A549 (cell line): Measurements from ENCODE around the gene ESYT3. TPM values are rescaled to one million over a fixed set of nuclear protein-coding genes. Genes with fewer than 3 reads are reported as not detected.
A peak's percentile ranks its signal among the peaks of the same experiment; 100 is the strongest.

ENCODE experiments used
- ATAC-seq, 2 experiments: fragments of 200-7000 bp in 1 of 2; fragments of >200 bp in 1 of 2; cut with Nextera tagmentation in 1 of 2; cut with Tn5 transposase in 1 of 2; 3 replicates each; pipeline versions ENCODE4 v1.8.0 to v1.9.1; 2018 to 2020; ENCODE audit warnings: mild to moderate bottlenecking in 1 of 2, moderate library complexity in 1 of 2
- CTCF ChIA-PET: fragments of 300-600 bp; sonication (Branson Sonifier 250); formaldehyde crosslinking; extraction: SDS; loops from one replicate; lab custom pipeline; 2021; ENCODE audit warnings: antibody characterized with exemption, inconsistent platforms; lab: Yijun Ruan, JAX
- POLR2A ChIA-PET: fragments of 350-600 bp; formaldehyde crosslinking; extraction: SDS; loops from one replicate; lab custom pipeline; 2021; ENCODE audit warnings: antibody characterized with exemption, inconsistent platforms; lab: Yijun Ruan, JAX
- DNase-seq, 2 experiments: peaks; one replicate each; pipeline versions ENCODE4 v3.0.0 to v3.0.0-alpha.2; 2011 to 2016; ENCODE audit warnings: low read depth in 1 of 2, low spot score in 1 of 2
- FAIRE-seq: peaks from 2 replicates; lab custom pipeline; 2011; peaks lifted over from hg19 to GRCh38; lab: Jason Lieb, UNC
- H3K27ac ChIP-seq, 2 experiments: fragments of >200 bp; sonication (Bioruptor Twin); formaldehyde crosslinking; 3 replicates each; pipeline ENCODE4 v1.5.1; 2016 to 2017
- H3K4me1 ChIP-seq: fragments of >200 bp; sonication (Bioruptor Twin); formaldehyde crosslinking; 3 replicates; pipeline ENCODE4 v1.6.1; 2016
- H3K4me2 ChIP-seq: fragments of >200 bp; sonication (Bioruptor Twin); formaldehyde crosslinking; 3 replicates; pipeline ENCODE4 v1.6.1; 2016
- H3K4me3 ChIP-seq: fragments of >200 bp; sonication (Bioruptor Twin); formaldehyde crosslinking; 3 replicates; pipeline ENCODE4 v1.5.1; 2016
- H3K9me3 ChIP-seq: fragments of >200 bp; sonication (Bioruptor Twin); formaldehyde crosslinking; 3 replicates; pipeline ENCODE4 v1.6.1; 2016
- BHLHE40 ChIP-seq: IDR thresholded peaks from 2 replicates; pipeline ENCODE4 v1.6.1; 2012; ENCODE audit warnings: low read depth, low read length, inconsistent platforms
- CBX2 ChIP-seq: fragments of 200-600 bp; sonication (generic); IDR thresholded peaks from 2 replicates; pipeline ENCODE4 v1.6.1; 2016; ENCODE audit warnings: low read depth, mild to moderate bottlenecking, borderline replicate concordance
- CBX8 ChIP-seq: fragments of 200-600 bp; sonication (generic); IDR thresholded peaks from 2 replicates; pipeline ENCODE4 v1.6.1; 2016
- CEBPB ChIP-seq, 2 experiments: fragments of >200 bp in 1 of 2; sonication (Bioruptor Twin) in 1 of 2; formaldehyde crosslinking in 1 of 2; IDR thresholded peaks; 2 replicates each; pipeline ENCODE4 v1.6.1; 2012 to 2016
- CHD2 ChIP-seq: fragments of 150-350 bp; IDR thresholded peaks from 2 replicates; pipeline ENCODE4 v1.6.1; 2014; ENCODE audit warnings: low read length; ENCODE audit not compliant: partially characterized antibody
- CHD4 ChIP-seq: fragments of 200-600 bp; sonication (generic); IDR thresholded peaks from 2 replicates; pipeline ENCODE4 v1.6.1; 2016; ENCODE audit warnings: antibody characterized with exemption, mild to moderate bottlenecking, borderline replicate concordance
- FOSB ChIP-seq: fragments of 250-450 bp; sonication (Bioruptor Pico); IDR thresholded peaks from 2 replicates; pipeline ENCODE4 v1.5.0; 2020; ENCODE audit warnings: mild to moderate bottlenecking, moderate library complexity
- GATA3 ChIP-seq: IDR thresholded peaks from 2 replicates; pipeline ENCODE4 v1.6.1; 2012; ENCODE audit warnings: borderline replicate concordance
- HDAC2 ChIP-seq: fragments of 200-600 bp; sonication (generic); IDR thresholded peaks from 2 replicates; pipeline ENCODE4 v1.6.1; 2016
- HEYL ChIP-seq: fragments of 250-450 bp; sonication (Bioruptor Pico); IDR thresholded peaks from 2 replicates; pipeline ENCODE4 v1.8.0; 2021; ENCODE audit warnings: mild to moderate bottlenecking, moderate library complexity
- HMGXB4 ChIP-seq: fragments of 250-450 bp; sonication (Bioruptor Pico); IDR thresholded peaks from 2 replicates; pipeline ENCODE4 v1.5.0; 2021; ENCODE audit warnings: mild to moderate bottlenecking, moderate library complexity, borderline replicate concordance
- JUNB ChIP-seq: fragments of >200 bp; sonication (Bioruptor Twin); formaldehyde crosslinking; IDR thresholded peaks from 2 replicates; pipeline ENCODE4 v1.6.1; 2016
- MAX ChIP-seq: IDR thresholded peaks from 2 replicates; pipeline ENCODE4 v1.6.1; 2012
- MAZ ChIP-seq: fragments of 150-350 bp; IDR thresholded peaks from 2 replicates; pipeline ENCODE4 v1.6.1; 2014; ENCODE audit warnings: antibody characterized with exemption, low read depth, low read length, borderline replicate concordance
- NFE2L2 ChIP-seq: fragments of 150-350 bp; conservative IDR thresholded peaks from 2 replicates; pipeline ENCODE4 v1.6.1; 2014; ENCODE audit warnings: low read length
- RAD21 ChIP-seq, 2 experiments: fragments of >200 bp in 1 of 2; sonication (Bioruptor Twin) in 1 of 2; formaldehyde crosslinking in 1 of 2; IDR thresholded peaks in 1 of 2; conservative IDR thresholded peaks in 1 of 2; 2 replicates in 1 of 2; 3 replicates in 1 of 2; pipeline ENCODE4 v1.6.1; 2012 to 2018; ENCODE audit warnings: inconsistent platforms in 1 of 2
- RARB ChIP-seq: fragments of 250-450 bp; sonication (Bioruptor Pico); IDR thresholded peaks from 2 replicates; pipeline ENCODE4 v1.8.0; 2021; ENCODE audit warnings: mild to moderate bottlenecking, moderate library complexity
- RCOR1 ChIP-seq: fragments of 150-350 bp; IDR thresholded peaks from 2 replicates; pipeline ENCODE4 v1.6.1; 2014; ENCODE audit warnings: antibody characterized with exemption, low read length, low read depth
- RNF2 ChIP-seq: fragments of 200-600 bp; sonication (generic); IDR thresholded peaks from 2 replicates; pipeline ENCODE4 v1.6.1; 2016; ENCODE audit warnings: low read depth, mild to moderate bottlenecking, antibody characterized with exemption, moderate library complexity, borderline replicate concordance
- SMC3 ChIP-seq: fragments of >200 bp; sonication (Bioruptor Twin); formaldehyde crosslinking; IDR thresholded peaks from 3 replicates; pipeline ENCODE4 v1.6.1; 2018; ENCODE audit warnings: inconsistent platforms
- SREBF2 ChIP-seq: fragments of 450-650 bp; IDR thresholded peaks from 2 replicates; pipeline ENCODE4 v1.6.1; 2014; ENCODE audit warnings: mild to moderate bottlenecking, moderate library complexity
- TFCP2L1 ChIP-seq: fragments of 250-450 bp; sonication (Bioruptor Pico); IDR thresholded peaks from 2 replicates; pipeline ENCODE4 v1.5.0; 2021; ENCODE audit warnings: mild to moderate bottlenecking
- TP53 ChIP-seq: fragments of 250-450 bp; sonication (Bioruptor Pico); IDR thresholded peaks from 2 replicates; pipeline ENCODE4 v1.5.0; 2021; ENCODE audit warnings: mild to moderate bottlenecking, moderate library complexity
- ZNF302 ChIP-seq: fragments of 250-450 bp; sonication (Bioruptor Pico); IDR thresholded peaks from 2 replicates; pipeline ENCODE4 v1.9.0; 2021; ENCODE audit warnings: inconsistent platforms, mild to moderate bottlenecking, moderate library complexity
- WGBS: methylation state at CpG from one replicate; pipeline ENCODE4 v1.1.6; 2017; ENCODE audit errors: missing lambda C conversion rate; 5-methylcytosine and 5-hydroxymethylcytosine counted together
- polyA plus RNA-seq, 4 experiments: library from polyadenylated mRNA; depleted of rRNA in 3 of 4; stranded (reverse); fragments of >200 nt; fragmentation: RNase III in 1 of 4; extraction: RNeasy Plus Mini Kit Qiagen cat#74134 plus additional on column Dnase treatment in 1 of 4; gene quantifications; 2 replicates in 3 of 4; 3 replicates in 1 of 4; pipeline ENCODE4 v1.2.3, GENCODE V29; 2011 to 2017
- TF ChIP-seq, protein P1 (sequence below): fragments of 150-350 bp; IDR thresholded peaks from 2 replicates; pipeline ENCODE4 v1.6.1; 2014; ENCODE audit warnings: low read depth, mild to moderate bottlenecking, low read length

ESYT3 gene
- polyA plus RNA-seq, 2 of the 4 experiments (the other 2 are of a cell fraction): 0.92 to 1.7 TPM

DNA sequence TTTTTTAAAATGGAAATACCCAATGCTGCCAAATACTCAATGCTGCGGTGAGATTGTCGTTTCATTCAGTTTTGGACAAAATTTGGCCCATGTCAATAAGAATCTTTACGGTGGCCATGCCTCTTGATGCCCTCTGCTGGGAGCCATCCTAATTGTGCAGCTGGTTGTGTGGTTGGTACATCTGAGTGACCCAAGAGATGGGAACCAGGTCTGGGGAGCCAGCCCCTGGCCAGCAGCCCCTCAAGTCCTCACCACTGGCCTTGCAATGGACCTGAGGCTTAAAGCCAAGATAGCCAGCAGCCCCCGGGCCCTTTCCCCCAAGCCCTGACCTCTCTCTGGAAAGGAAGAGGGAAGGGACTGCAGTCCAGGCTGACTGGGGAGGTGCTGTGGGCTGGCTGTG lies 36.4 kb upstream of the ESYT3 start:
- ATAC-seq: peak in 1 of 2 experiments; percentile 59; a peak in 1 of 6 replicates
- ChIA-PET CTCF (interaction anchor here (0.7 kb wide), 1 partner anchor 31 kb away, joined by 4 read pairs; no protein-coding TSS in a partner anchor), POLR2A (no interaction called here)
- H3K4me3 ChIP-seq: no peak overlapping the region
- H3K9me3 ChIP-seq: no peaks in the 10 kb centered on the region
- WGBS: 86% methylated on average over 3 of the region's 4 CpGs
- no peak overlapping the region for H3K4me2 ChIP-seq
- H3K4me1 ChIP-seq: no peaks in the 10 kb centered on the region
- TF ChIP-seq HMGXB4 (CRISPR knock-in tag) (no peak), RAD21 (conservative IDR thresholded peaks at IDR 0.05 in 1 of 2, IDR thresholded peaks at IDR 0.05 in 1 of 2) (peak in 1 of 2 experiments; percentile 29; a peak in 2 of 5 replicates), TFCP2L1 (CRISPR knock-in tag) (no peak), SMC3 (0 out of 3 replicates have a peak, but pooled peaks have one; percentile 18)
- FAIRE-seq: no peak
- no peak for DNase-seq
- no peak overlapping the region for H3K27ac ChIP-seq

- WGBS: 76% methylated on average over 8 of the region's 11 CpGs
- ChIA-PET POLR2A (no interaction called here), CTCF (interaction anchor here (2.9 kb wide), 1 partner anchor 18 kb away, joined by 12 read pairs; no protein-coding TSS in a partner anchor)
- H3K27ac ChIP-seq: no peak overlapping the region
- peak in 1 of 2 experiments; percentile 23; a peak in 1 of 6 replicates for ATAC-seq
- H3K9me3 ChIP-seq: no peaks in the 10 kb centered on the region
- no peak overlapping the region for H3K4me3 ChIP-seq
- no peaks in the 10 kb centered on the region for H3K4me1 ChIP-seq
- peak in 1 of 2 experiments; percentile 9 for DNase-seq
- no peak for FAIRE-seq
- no peak overlapping the region for H3K4me2 ChIP-seq
- TF ChIP-seq NFE2L2 (no peak), JUNB (no peak), HEYL (CRISPR knock-in tag) (no peak)
- TF ChIP-seq, all 56 proteins: peak for 0
Measured at GRCh38 chr3:138398791-138399575, 35.4 kb upstream of the ESYT3 start.

- ChIA-PET POLR2A (no interaction called here), CTCF (interaction anchor here (1.2 to 2.9 kb wide), 3 partner anchors 18 to 516 kb away, joined by 4 to 12 read pairs (median 4); no protein-coding TSS in a partner anchor)
- 79% methylated on average over 9 of the region's 10 CpGs for WGBS
- no peak for DNase-seq
- no peak for ATAC-seq
- H3K4me2 ChIP-seq: no peak overlapping the region
- FAIRE-seq: no peak
- H3K4me1 ChIP-seq: no peaks in the 10 kb centered on the region
- no peak for TF ChIP-seq RARB (CRISPR knock-in tag)
- TF ChIP-seq FOSB (CRISPR knock-in tag): no peak
- no peak for TF ChIP-seq TP53 (CRISPR knock-in tag)
- TF ChIP-seq BHLHE40: no peak
- no peak for TF ChIP-seq CBX2
- TF ChIP-seq CBX8: no peak
- TF ChIP-seq, protein P1, sequence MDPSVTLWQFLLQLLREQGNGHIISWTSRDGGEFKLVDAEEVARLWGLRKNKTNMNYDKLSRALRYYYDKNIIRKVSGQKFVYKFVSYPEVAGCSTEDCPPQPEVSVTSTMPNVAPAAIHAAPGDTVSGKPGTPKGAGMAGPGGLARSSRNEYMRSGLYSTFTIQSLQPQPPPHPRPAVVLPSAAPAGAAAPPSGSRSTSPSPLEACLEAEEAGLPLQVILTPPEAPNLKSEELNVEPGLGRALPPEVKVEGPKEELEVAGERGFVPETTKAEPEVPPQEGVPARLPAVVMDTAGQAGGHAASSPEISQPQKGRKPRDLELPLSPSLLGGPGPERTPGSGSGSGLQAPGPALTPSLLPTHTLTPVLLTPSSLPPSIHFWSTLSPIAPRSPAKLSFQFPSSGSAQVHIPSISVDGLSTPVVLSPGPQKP: no peak
- TF ChIP-seq CEBPB (IDR thresholded peaks at IDR 0.05): no peak
- no peak for TF ChIP-seq RCOR1
- TF ChIP-seq ZNF302: no peak
- no peak for TF ChIP-seq SREBF2
- TF ChIP-seq HDAC2: no peak
- no peak for TF ChIP-seq RNF2
- TF ChIP-seq CHD2: no peak
- no peak for TF ChIP-seq CHD4
- TF ChIP-seq HMGXB4 (CRISPR knock-in tag): no peak
- TF ChIP-seq MAX: no peak
- no peak for TF ChIP-seq GATA3
- TF ChIP-seq MAZ: no peak
- no peak for TF ChIP-seq RAD21 (conservative IDR thresholded peaks at IDR 0.05 in 1 of 2, IDR thresholded peaks at IDR 0.05 in 1 of 2)
- H3K9me3 ChIP-seq: no peaks in the 10 kb centered on the region
- no peak overlapping the region for H3K27ac ChIP-seq
- H3K4me3 ChIP-seq: no peak overlapping the region
Measured at GRCh38 chr3:138399766-138400165, 34.6 kb upstream of the ESYT3 start.
